SK-N-SH treated with all-trans-retinoic acid at 6 μM for 48 hours (cell line): ENCODE measurements around the gene LEPR.

ENCODE experiments used
- ARNTL ChIP-seq: fragments of 450-650 bp; formaldehyde crosslinking; IDR thresholded peaks from 2 replicates; pipeline ENCODE4 v1.5.0; 2020; ENCODE audit warnings: low read depth, mild to moderate bottlenecking, moderate library complexity, borderline replicate concordance
- BACH2 ChIP-seq: fragments of 250-450 bp; sonication (Bioruptor Pico); IDR thresholded peaks from 2 replicates; pipeline ENCODE4 v1.9.0; 2021; ENCODE audit warnings: mild to moderate bottlenecking, borderline replicate concordance
- CREB5 ChIP-seq: fragments of 250-450 bp; sonication (Bioruptor Pico); IDR thresholded peaks from 2 replicates; pipeline ENCODE4 v1.5.1; 2020; ENCODE audit warnings: low read depth, mild to moderate bottlenecking, moderate library complexity
- CSDC2 ChIP-seq: fragments of 250-450 bp; sonication (Bioruptor Pico); IDR thresholded peaks from 2 replicates; pipeline ENCODE4 v1.5.0; 2020; ENCODE audit warnings: mild to moderate bottlenecking, moderate library complexity
- ESRRG ChIP-seq: fragments of 250-450 bp; sonication (Bioruptor Pico); IDR thresholded peaks from 2 replicates; pipeline ENCODE4 v1.6.1; 2021; ENCODE audit warnings: mild to moderate bottlenecking
- ISL1 ChIP-seq: fragments of 250-450 bp; sonication (Bioruptor Pico); IDR thresholded peaks from 2 replicates; pipeline ENCODE4 v2.1.2; 2022; ENCODE audit warnings: mild to moderate bottlenecking, moderate library complexity
- OSR1 ChIP-seq: fragments of 250-450 bp; sonication (Bioruptor Pico); IDR thresholded peaks from 2 replicates; pipeline ENCODE4 v1.8.0; 2022; ENCODE audit warnings: moderate library complexity, mild to moderate bottlenecking, inconsistent platforms
- PATZ1 ChIP-seq: fragments of 250-450 bp; sonication (Bioruptor Pico); IDR thresholded peaks from 2 replicates; pipeline ENCODE4 v1.8.0; 2020; ENCODE audit warnings: mild to moderate bottlenecking, moderate library complexity, borderline replicate concordance
- RARB ChIP-seq: fragments of 250-450 bp; sonication (Bioruptor Pico); IDR thresholded peaks from 2 replicates; pipeline ENCODE4 v1.8.0; 2021; ENCODE audit warnings: mild to moderate bottlenecking, moderate library complexity
- ZC3H10 ChIP-seq: fragments of 250-450 bp; sonication (Bioruptor Pico); IDR thresholded peaks from 2 replicates; pipeline ENCODE4 v1.5.1; 2021; ENCODE audit warnings: mild to moderate bottlenecking, moderate library complexity
- ZFP30 ChIP-seq: fragments of 450-650 bp; formaldehyde crosslinking; IDR thresholded peaks from 2 replicates; pipeline ENCODE4 v1.5.0; 2022; ENCODE audit warnings: mild to moderate bottlenecking, moderate library complexity
- TF ChIP-seq, protein P1 (sequence below): fragments of 250-450 bp; sonication (Bioruptor Pico); IDR thresholded peaks from 2 replicates; pipeline ENCODE4 v1.5.0; 2020; ENCODE audit warnings: mild to moderate bottlenecking, moderate library complexity

- TF ChIP-seq PATZ1 (no peak), CREB5 (CRISPR knock-in tag) (no peak), RARB (CRISPR knock-in tag) (no peak), ARNTL (CRISPR knock-in tag) (no peak), ESRRG (CRISPR knock-in tag) (no peak), CSDC2 (CRISPR knock-in tag) (no peak), ISL1 (CRISPR knock-in tag) (no peak), BACH2 (CRISPR knock-in tag) (no peak), OSR1 (CRISPR knock-in tag) (no peak), ZFP30 (CRISPR knock-in tag) (no peak), ZC3H10 (CRISPR knock-in tag) (no peak)
- TF ChIP-seq, protein P1, sequence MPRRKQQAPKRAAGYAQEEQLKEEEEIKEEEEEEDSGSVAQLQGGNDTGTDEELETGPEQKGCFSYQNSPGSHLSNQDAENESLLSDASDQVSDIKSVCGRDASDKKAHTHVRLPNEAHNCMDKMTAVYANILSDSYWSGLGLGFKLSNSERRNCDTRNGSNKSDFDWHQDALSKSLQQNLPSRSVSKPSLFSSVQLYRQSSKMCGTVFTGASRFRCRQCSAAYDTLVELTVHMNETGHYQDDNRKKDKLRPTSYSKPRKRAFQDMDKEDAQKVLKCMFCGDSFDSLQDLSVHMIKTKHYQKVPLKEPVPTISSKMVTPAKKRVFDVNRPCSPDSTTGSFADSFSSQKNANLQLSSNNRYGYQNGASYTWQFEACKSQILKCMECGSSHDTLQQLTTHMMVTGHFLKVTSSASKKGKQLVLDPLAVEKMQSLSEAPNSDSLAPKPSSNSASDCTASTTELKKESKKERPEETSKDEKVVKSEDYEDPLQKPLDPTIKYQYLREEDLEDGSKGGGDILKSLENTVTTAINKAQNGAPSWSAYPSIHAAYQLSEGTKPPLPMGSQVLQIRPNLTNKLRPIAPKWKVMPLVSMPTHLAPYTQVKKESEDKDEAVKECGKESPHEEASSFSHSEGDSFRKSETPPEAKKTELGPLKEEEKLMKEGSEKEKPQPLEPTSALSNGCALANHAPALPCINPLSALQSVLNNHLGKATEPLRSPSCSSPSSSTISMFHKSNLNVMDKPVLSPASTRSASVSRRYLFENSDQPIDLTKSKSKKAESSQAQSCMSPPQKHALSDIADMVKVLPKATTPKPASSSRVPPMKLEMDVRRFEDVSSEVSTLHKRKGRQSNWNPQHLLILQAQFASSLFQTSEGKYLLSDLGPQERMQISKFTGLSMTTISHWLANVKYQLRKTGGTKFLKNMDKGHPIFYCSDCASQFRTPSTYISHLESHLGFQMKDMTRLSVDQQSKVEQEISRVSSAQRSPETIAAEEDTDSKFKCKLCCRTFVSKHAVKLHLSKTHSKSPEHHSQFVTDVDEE (CRISPR knock-in tag) = no peak
Measured at GRCh38 chr1:65399003-65399402, 21.5 kb upstream of the LEPR start.
